HepG2 (cell line): ENCODE data around the gene URAD. TPM values are rescaled to one million over a fixed set of nuclear protein-coding genes. Genes with fewer than 3 reads are reported as not detected.

ENCODE experiments used
- CBX5 ChIP-seq: sonication (generic); formaldehyde crosslinking; IDR thresholded peaks from 2 replicates; pipeline ENCODE4 v1.4.0; 2020; ENCODE audit warnings: missing genetic modification reagents, borderline replicate concordance
- FOXA3 ChIP-seq: IDR thresholded peaks from 2 replicates; pipeline ENCODE4 v1.6.1; 2016; ENCODE audit warnings: missing genetic modification reagents, missing compliant biosample characterization
- HMGXB3 ChIP-seq: sonication (generic); formaldehyde crosslinking; IDR thresholded peaks from 2 replicates; pipeline ENCODE4 v1.4.0; 2020; ENCODE audit warnings: missing genetic modification reagents, borderline replicate concordance
- MED13 ChIP-seq: sonication (generic); formaldehyde crosslinking; IDR thresholded peaks from 2 replicates; pipeline ENCODE4 v1.5.0; 2020; ENCODE audit warnings: missing genetic modification reagents
- RBM39 ChIP-seq: fragments of 200-400 bp; formaldehyde crosslinking; IDR thresholded peaks from one replicate; pipeline ENCODE4 v1.6.1; 2018; ENCODE audit warnings: antibody characterized with exemption, mild to moderate bottlenecking, low read depth, low read length; ENCODE audit not compliant: poor library complexity, severe bottlenecking
- SNAI1 ChIP-seq: sonication (generic); formaldehyde crosslinking; IDR thresholded peaks from 2 replicates; pipeline ENCODE4 v1.5.0; 2020; ENCODE audit warnings: mild to moderate bottlenecking, missing genetic modification reagents, borderline replicate concordance
- ZBTB49 ChIP-seq: sonication (generic); formaldehyde crosslinking; IDR thresholded peaks from 2 replicates; pipeline ENCODE4 v1.4.0; 2020; ENCODE audit warnings: missing genetic modification reagents, borderline replicate concordance
- polyA plus RNA-seq, 8 experiments: library from polyadenylated mRNA; depleted of rRNA in 3 of 8; stranded (reverse) in 7 of 8; unstranded in 1 of 8; fragments of >200 nt; fragmentation: Illumina TruSeq in 4 of 8; extraction: Trizol in 4 of 8; gene quantifications; 2 replicates each; pipeline versions ENCODE4 v1.2.1 to v1.2.3, GENCODE V29; 2011 to 2016; ENCODE audit warnings: low read depth in 4 of 8, missing spikeins in 1 of 8, mixed read lengths in 1 of 8; ENCODE audit not compliant: insufficient read depth in 1 of 8
- total RNA-seq, 5 experiments: library from RNA; depleted of rRNA; stranded (reverse); fragments of >200 nt; fragmentation: Illumina TruSeq; extraction: Trizol; gene quantifications; 2 replicates each; pipeline ENCODE4 v1.2.3, GENCODE V29; 2016; ENCODE audit warnings: low read depth in 1 of 5

URAD gene
- total and polyA plus RNA-seq, 2 of the 13 experiments (the other 11 are each of a cell fraction or from before 2014, with no cell fraction given) = not detected

- TF ChIP-seq SNAI1 (CRISPR knock-in tag) (peak; percentile 78; the same call in 1 of the 2 replicates), MED13 (peak; percentile 80; the same call in 1 of the 2 replicates), HMGXB3 (CRISPR knock-in tag) (0 out of 2 replicates have a peak, but pooled peaks have one; percentile 47), CBX5 (peak; percentile 60; the same call in 1 of the 2 replicates), RBM39 (peak; percentile 74), FOXA3 (CRISPR knock-in tag) (peak; percentile 98), ZBTB49 (CRISPR knock-in tag) (no peak)
Measured at GRCh38 chr13:27960362-27961226, 27.9 kb downstream of the URAD start (continued).
